ENCODE results near the gene BICDL2.

The BICDL2 gene

GRCh38 chr16:3009568-3010390 lies 27.0 kb downstream of the BICDL2 start:
- no peak for DNase-seq (ENCODE audit: low read depth)

GRCh38 chr16:3008690-3009037 lies 28.1 kb downstream of the BICDL2 start:
- no peak for DNase-seq (ENCODE audit: low read depth)

GRCh38 chr16:3007957-3008689 lies 28.6 kb downstream of the BICDL2 start:
- DNase-seq (ENCODE audit: low read depth): no peak

GRCh38 chr16:3007059-3007956 lies 29.4 kb downstream of the BICDL2 start:
- no peak for DNase-seq (ENCODE audit: low read depth)

GRCh38 chr16:3004781-3005284 lies 31.9 kb downstream of the BICDL2 start:
- no peak for DNase-seq (ENCODE audit: low read depth)

GRCh38 chr16:3004319-3004718 lies 32.4 kb downstream of the BICDL2 start:
- DNase-seq (ENCODE audit: low read depth): no peak

GRCh38 chr16:3003582-3004270 lies 33.0 kb downstream of the BICDL2 start:
- DNase-seq (ENCODE audit: low read depth): peak; percentile 92

- no peak for DNase-seq (ENCODE audit: low read depth)
Measured at GRCh38 chr16:3001316-3001715, 35.4 kb downstream of the BICDL2 start.

- no peak for DNase-seq (ENCODE audit: low read depth)
Measured at GRCh38 chr16:3000540-3000939, 36.2 kb downstream of the BICDL2 start.

- no peak for DNase-seq (ENCODE audit: low read depth)
Measured at GRCh38 chr16:2999929-3000328, 36.8 kb downstream of the BICDL2 start.

GRCh38 chr16:2996298-2996697 lies 40.4 kb downstream of the BICDL2 start:
- DNase-seq (ENCODE audit: low read depth): no peak

GRCh38 chr16:2992383-2993081 lies 44.2 kb downstream of the BICDL2 start:
- no peak for DNase-seq (ENCODE audit: low read depth)

- DNase-seq (ENCODE audit: low read depth): no peak
Measured at GRCh38 chr16:2991566-2992261, 45.0 kb downstream of the BICDL2 start.

- no peak for DNase-seq (ENCODE audit: low read depth)
Measured at GRCh38 chr16:2990891-2991290, 45.9 kb downstream of the BICDL2 start.

GRCh38 chr16:2988590-2989099 lies 48.1 kb downstream of the BICDL2 start:
- DNase-seq (ENCODE audit: low read depth): no peak

- no peak for DNase-seq (ENCODE audit: low read depth)
Measured at GRCh38 chr16:2987833-2988232, 48.9 kb downstream of the BICDL2 start.

- DNase-seq (ENCODE audit: low read depth): no peak
Measured at GRCh38 chr16:2987286-2987685, 49.5 kb downstream of the BICDL2 start.

GRCh38 chr16:2986623-2987188 lies 50.0 kb downstream of the BICDL2 start:
- DNase-seq (ENCODE audit: low read depth): no peak

GRCh38 chr16:2985893-2986355 lies 50.8 kb downstream of the BICDL2 start:
- DNase-seq (ENCODE audit: low read depth): no peak

GRCh38 chr16:2985462-2985861 lies 51.3 kb downstream of the BICDL2 start:
- DNase-seq (ENCODE audit: low read depth): no peak
